ENCODE data around the gene LGALS13.

GRCh38 chr19:39558624-39559117, 43.7 kb upstream of the LGALS13 start:
- TF ChIP-seq CTCF (conservative IDR thresholded peaks at IDR 0.05) = no peak
- TF ChIP-seq ZFX (IDR thresholded peaks at IDR 0.05) = no peak
